ENCODE results near the gene ATP2C2.
"Not testable (repeated sequence)": the region's sequence is repeated elsewhere in the genome, so short reads cannot be mapped to it uniquely, and the experiment has no call there.

ATP2C2 gene

GRCh38 chr16:84369105-84369504, 767 bp downstream of the ATP2C2 start:
- no peak for DNase-seq

- DNase-seq = no peak
Measured at GRCh38 chr16:84369938-84370627, 1.7 kb downstream of the ATP2C2 start.

GRCh38 chr16:84370723-84371552, 2.6 kb downstream of the ATP2C2 start:
- no peak for DNase-seq

- DNase-seq = no peak
Measured at GRCh38 chr16:84371553-84371865, 3.2 kb downstream of the ATP2C2 start.

GRCh38 chr16:84373907-84374489, 5.7 kb downstream of the ATP2C2 start:
- no peak for DNase-seq

GRCh38 chr16:84378099-84378498, 9.8 kb downstream of the ATP2C2 start:
- DNase-seq = no peak

- DNase-seq = no peak
Measured at GRCh38 chr16:84378567-84378966, 10.2 kb downstream of the ATP2C2 start.

- DNase-seq = no peak
Measured at GRCh38 chr16:84379008-84379708, 10.8 kb downstream of the ATP2C2 start.

- DNase-seq = no peak
Measured at GRCh38 chr16:84379709-84380362, 11.5 kb downstream of the ATP2C2 start.

- no peak for DNase-seq
Measured at GRCh38 chr16:84380405-84380804, 12.1 kb downstream of the ATP2C2 start.

GRCh38 chr16:84382396-84382795, 14.1 kb downstream of the ATP2C2 start:
- no peak for DNase-seq

- no peak for DNase-seq
Measured at GRCh38 chr16:84383106-84383505, 14.8 kb downstream of the ATP2C2 start.

GRCh38 chr16:84386047-84386446, 17.7 kb downstream of the ATP2C2 start:
- DNase-seq = no peak

GRCh38 chr16:84387021-84387420, 18.7 kb downstream of the ATP2C2 start:
- no peak for DNase-seq

GRCh38 chr16:84390131-84390785, 21.9 kb downstream of the ATP2C2 start:
- no peak for DNase-seq

- no peak for DNase-seq
Measured at GRCh38 chr16:84391151-84392030, 23.1 kb downstream of the ATP2C2 start.

GRCh38 chr16:84392031-84392360, 23.7 kb downstream of the ATP2C2 start:
- DNase-seq = no peak

GRCh38 chr16:84396082-84396481, 27.7 kb downstream of the ATP2C2 start:
- not testable (repeated sequence) for DNase-seq

- DNase-seq = no peak
Measured at GRCh38 chr16:84396537-84397008, 28.2 kb downstream of the ATP2C2 start.

- DNase-seq = no peak
Measured at GRCh38 chr16:84397090-84397489, 28.8 kb downstream of the ATP2C2 start.

- DNase-seq = no peak
Measured at GRCh38 chr16:84398701-84399100, 30.4 kb downstream of the ATP2C2 start.

Measured in fibroblast of skin of right biceps (primary cell).